SK-N-SH (cell line): Measurements from ENCODE around the gene BRD1. TPM values are rescaled to one million over a fixed set of nuclear protein-coding genes. Genes with fewer than 3 reads are reported as not detected.

Experiments
- CTCF ChIA-PET: fragments of 300-600, 350-600 bp; formaldehyde crosslinking; extraction: SDS; loops from one replicate; lab custom pipeline; 2021; lab: Yijun Ruan, JAX
- POLR2A ChIA-PET: fragments of 350-600 bp; sonication (Branson Sonifier 250); formaldehyde crosslinking; extraction: SDS; loops from one replicate; lab custom pipeline; 2020; ENCODE audit warnings: antibody characterized with exemption, inconsistent platforms; lab: Yijun Ruan, JAX
- DNase-seq: peaks from one replicate; pipeline ENCODE4 v3.0.0; 2012
- H2AFZ ChIP-seq: fragments of 200-600 bp; sonication (generic); 2 replicates; pipeline ENCODE4 v1.8.1; 2016; ENCODE audit warnings: antibody characterized with exemption, mild to moderate bottlenecking, low read depth
- H3F3A ChIP-seq: fragments of 200-600 bp; sonication (generic); replicated peaks from 2 replicates; pipeline ENCODE3; 2016; ENCODE audit warnings: antibody characterized with exemption, mild to moderate bottlenecking; ENCODE audit not compliant: insufficient read depth
- H3K27ac ChIP-seq, 2 experiments: fragments of 200-500 bp in 1 of 2; fragments of 200-600 bp in 1 of 2; sonication (Bioruptor generic) in 1 of 2; sonication (generic), shearing (Covaris generic) in 1 of 2; 2 replicates each; pipeline versions ENCODE4 v1.5.1 to v1.6.1; 2014 to 2016; ENCODE audit warnings: low read depth in 2 of 2, inconsistent platforms in 1 of 2, low read length in 1 of 2, mild to moderate bottlenecking in 1 of 2, mixed read lengths in 1 of 2
- H3K27me3 ChIP-seq: fragments of 200-600 bp; sonication (generic), shearing (Covaris generic); 2 replicates; pipeline ENCODE4 v1.6.1; 2016; ENCODE audit warnings: mixed run types; ENCODE audit not compliant: insufficient read depth
- H3K36me3 ChIP-seq, 2 experiments: fragments of 200-500 bp in 1 of 2; fragments of 200-600 bp in 1 of 2; sonication (Bioruptor generic) in 1 of 2; sonication (generic) in 1 of 2; replicated peaks in 1 of 2; 2 replicates each; pipeline versions ENCODE3 to v1.5.1; 2014 to 2016; ENCODE audit warnings: low read length in 1 of 2, mild to moderate bottlenecking in 1 of 2; ENCODE audit not compliant: insufficient read depth in 2 of 2, control insufficient read depth in 1 of 2
- H3K4me1 ChIP-seq, 2 experiments: fragments of 200-500 bp in 1 of 2; fragments of 200-600 bp in 1 of 2; sonication (Bioruptor generic) in 1 of 2; sonication (generic), shearing (Covaris generic) in 1 of 2; 2 replicates each; pipeline versions ENCODE4 v1.5.1 to v1.6.1; 2014 to 2016; ENCODE audit warnings: low read depth in 1 of 2, low read length in 1 of 2, mixed run types in 1 of 2; ENCODE audit not compliant: insufficient read depth in 2 of 2, control insufficient read depth in 1 of 2
- H3K4me2 ChIP-seq: fragments of 200-600 bp; sonication (generic), shearing (Covaris generic); 2 replicates; pipeline ENCODE4 v1.6.1; 2017; ENCODE audit warnings: mixed run types
- H3K4me3 ChIP-seq, 2 experiments: fragments of 200-500 bp in 1 of 2; fragments of 200-600 bp in 1 of 2; sonication (Bioruptor generic) in 1 of 2; sonication (generic), shearing (Covaris generic) in 1 of 2; 2 replicates each; pipeline versions ENCODE4 v1.5.1 to v1.8.1; 2014 to 2016; ENCODE audit warnings: low read depth in 2 of 2, inconsistent platforms in 1 of 2, low read length in 1 of 2, mild to moderate bottlenecking in 1 of 2, mixed read lengths in 1 of 2, moderate library complexity in 1 of 2
- H3K79me2 ChIP-seq: fragments of 200-600 bp; sonication (generic); 2 replicates; pipeline ENCODE4 v1.8.1; 2017; ENCODE audit warnings: mild to moderate bottlenecking; ENCODE audit not compliant: insufficient read depth
- H3K9ac ChIP-seq: fragments of 200-600 bp; sonication (generic); 2 replicates; pipeline ENCODE4 v1.6.1; 2017; ENCODE audit warnings: mixed run types
- H3K9me2 ChIP-seq: fragments of 200-600 bp; sonication (generic); 2 replicates; pipeline ENCODE4 v1.6.1; 2017; ENCODE audit warnings: mixed run types
- H3K9me3 ChIP-seq: fragments of 200-600 bp; sonication (generic); 2 replicates; pipeline ENCODE4 v1.6.1; 2017; ENCODE audit warnings: mixed run types, mild to moderate bottlenecking, moderate library complexity
- H4K20me1 ChIP-seq: fragments of 200-600 bp; sonication (generic); 2 replicates; pipeline ENCODE4 v1.6.1; 2017; ENCODE audit warnings: mild to moderate bottlenecking, mixed run types; ENCODE audit not compliant: insufficient read depth
- CHD2 ChIP-seq: fragments of 150-350 bp; IDR thresholded peaks from 2 replicates; pipeline ENCODE4 v1.6.1; 2018; ENCODE audit warnings: low read length; ENCODE audit not compliant: partially characterized antibody
- CTCF ChIP-seq: fragments of 200-600 bp; sonication (generic); IDR thresholded peaks from 2 replicates; pipeline ENCODE4 v1.6.1; 2017; ENCODE audit warnings: antibody characterized with exemption, mild to moderate bottlenecking, moderate library complexity
- EP300 ChIP-seq, 2 experiments: IDR thresholded peaks; 2 replicates each; pipeline versions ENCODE4 v1.4.0 to v1.6.1; 2012; ENCODE audit warnings: borderline replicate concordance in 1 of 2, low read depth in 1 of 2, low read length in 1 of 2
- FOSL2 ChIP-seq: IDR thresholded peaks from 2 replicates; pipeline ENCODE4 v1.4.0; 2012; ENCODE audit warnings: low read depth, mild to moderate bottlenecking, moderate library complexity, borderline replicate concordance
- IRF3 ChIP-seq: fragments of 150-350 bp; IDR thresholded peaks from 2 replicates; pipeline ENCODE4 v1.6.1; 2016; ENCODE audit warnings: mild to moderate bottlenecking, low read depth, low read length
- JUND ChIP-seq: IDR thresholded peaks from 2 replicates; pipeline ENCODE4 v1.4.0; 2012
- MEF2A ChIP-seq: IDR thresholded peaks from 2 replicates; pipeline ENCODE4 v1.4.0; 2012; ENCODE audit warnings: low read depth, borderline replicate concordance
- NFIC ChIP-seq: IDR thresholded peaks from 2 replicates; pipeline ENCODE4 v1.4.0; 2012; ENCODE audit warnings: borderline replicate concordance
- NRF1 ChIP-seq: IDR thresholded peaks from 2 replicates; pipeline ENCODE4 v1.6.1; 2012; ENCODE audit warnings: low read depth, mild to moderate bottlenecking, low read length
- SIN3A ChIP-seq: IDR thresholded peaks from 2 replicates; pipeline ENCODE4 v1.6.1; 2012; ENCODE audit warnings: low read depth, mild to moderate bottlenecking, low read length, moderate library complexity, borderline replicate concordance
- USF1 ChIP-seq: IDR thresholded peaks from 2 replicates; pipeline ENCODE4 v1.4.0; 2012; ENCODE audit warnings: low read depth, borderline replicate concordance
- USF2 ChIP-seq: fragments of 150-350 bp; IDR thresholded peaks from 2 replicates; pipeline ENCODE4 v1.6.1; 2017; ENCODE audit warnings: antibody characterized with exemption, low read length, low read depth, borderline replicate concordance
- YY1 ChIP-seq: IDR thresholded peaks from 2 replicates; pipeline ENCODE4 v1.4.0; 2012; ENCODE audit warnings: low read depth, mild to moderate bottlenecking
- WGBS: methylation state at CpG from one replicate; pipeline ENCODE4 v1.1.6; 2017; ENCODE audit warnings: low lambda C conversion rate; 5-methylcytosine and 5-hydroxymethylcytosine counted together
- polyA plus RNA-seq, 3 experiments: library from polyadenylated mRNA; depleted of rRNA; stranded (reverse); fragments of >200 nt; gene quantifications; 2 replicates each; pipeline ENCODE4 v1.2.3, GENCODE V29; 2012
- TF ChIP-seq, protein P1 (sequence below): IDR thresholded peaks from 2 replicates; pipeline ENCODE4 v1.6.1; 2012; ENCODE audit warnings: mild to moderate bottlenecking, low read depth, low read length, moderate library complexity

The BRD1 gene
- polyA plus RNA-seq, 1 of the 3 experiments (the other 2 are of a cell fraction): 10.3 TPM

DNA sequence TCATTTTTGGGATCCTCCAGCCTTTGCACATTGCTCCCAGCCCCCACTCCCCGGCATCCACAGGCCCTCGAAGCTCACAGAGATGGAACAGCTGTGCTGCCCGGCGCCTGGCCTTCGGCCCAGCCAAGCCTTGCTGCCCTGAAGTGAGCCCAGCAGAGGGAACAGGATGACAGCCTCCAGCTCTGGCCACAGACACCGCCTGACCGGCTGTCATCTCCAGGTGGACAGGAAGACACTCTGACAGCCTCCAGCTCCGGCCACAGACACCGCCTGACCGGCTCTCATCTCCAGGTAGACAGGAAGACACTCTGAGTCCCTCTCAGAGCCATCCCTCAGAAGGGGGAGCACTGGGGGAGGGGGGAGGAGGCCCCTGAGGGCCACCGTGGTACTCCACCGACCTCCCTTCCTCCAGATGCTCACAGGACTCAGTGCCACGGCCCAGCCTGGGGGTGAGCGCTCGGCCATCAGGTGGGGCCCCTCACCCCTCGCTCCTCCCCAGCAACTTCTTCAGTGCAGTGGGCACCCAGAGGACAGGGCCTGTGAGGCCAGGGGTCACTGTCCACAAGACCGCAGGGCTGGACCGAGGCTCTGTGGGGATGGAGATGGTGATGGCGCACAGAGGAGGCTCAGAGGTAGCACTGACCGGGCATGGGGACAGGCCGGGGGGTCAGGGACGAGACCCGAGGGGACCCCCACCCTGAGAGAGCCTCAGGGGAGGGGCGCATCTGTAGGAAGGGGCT is 58.6 kb downstream of the BRD1 start:
- Histone ChIP-seq H2AFZ (no peak overlapping the region), H3K9me3 (peaks cover 7% of the 10 kb centered on the region; the same call in 1 of the 2 replicates), H3K4me3 (no peak overlapping the region), H3K9ac (no peak overlapping the region), H3K9me2 (no peaks in the 10 kb centered on the region), H3F3A (no peaks in the 10 kb centered on the region), H4K20me1 (no peaks in the 10 kb centered on the region), H3K36me3 (peaks cover 8 to 20% of the 10 kb centered on the region in 2 experiments), H3K27me3 (no peaks in the 10 kb centered on the region), H3K4me1 (peaks cover 0 to 8% of the 10 kb centered on the region in 2 experiments; a peak in 1 of 4 replicates), H3K4me2 (no peak overlapping the region), H3K27ac (no peak overlapping the region; a peak in 1 of 4 replicates), H3K79me2 (no peaks in the 10 kb centered on the region)
- WGBS: 67% methylated on average over 12 of the region's 24 CpGs
- CTCF ChIA-PET: interaction anchor here (0.7 to 1.9 kb wide), 3 partner anchors 21 to 468 kb away, joined by 3 to 4 read pairs (median 3); no protein-coding TSS in a partner anchor
- POLR2A ChIA-PET: interaction anchor here (0.6 kb wide), 1 partner anchor 638 kb away, joined by 3 read pairs; no protein-coding TSS in a partner anchor
- TF ChIP-seq USF1 (no peak), MEF2A (no peak), CHD2 (no peak), NFIC (no peak)
- peak; percentile 40 for DNase-seq

DNA sequence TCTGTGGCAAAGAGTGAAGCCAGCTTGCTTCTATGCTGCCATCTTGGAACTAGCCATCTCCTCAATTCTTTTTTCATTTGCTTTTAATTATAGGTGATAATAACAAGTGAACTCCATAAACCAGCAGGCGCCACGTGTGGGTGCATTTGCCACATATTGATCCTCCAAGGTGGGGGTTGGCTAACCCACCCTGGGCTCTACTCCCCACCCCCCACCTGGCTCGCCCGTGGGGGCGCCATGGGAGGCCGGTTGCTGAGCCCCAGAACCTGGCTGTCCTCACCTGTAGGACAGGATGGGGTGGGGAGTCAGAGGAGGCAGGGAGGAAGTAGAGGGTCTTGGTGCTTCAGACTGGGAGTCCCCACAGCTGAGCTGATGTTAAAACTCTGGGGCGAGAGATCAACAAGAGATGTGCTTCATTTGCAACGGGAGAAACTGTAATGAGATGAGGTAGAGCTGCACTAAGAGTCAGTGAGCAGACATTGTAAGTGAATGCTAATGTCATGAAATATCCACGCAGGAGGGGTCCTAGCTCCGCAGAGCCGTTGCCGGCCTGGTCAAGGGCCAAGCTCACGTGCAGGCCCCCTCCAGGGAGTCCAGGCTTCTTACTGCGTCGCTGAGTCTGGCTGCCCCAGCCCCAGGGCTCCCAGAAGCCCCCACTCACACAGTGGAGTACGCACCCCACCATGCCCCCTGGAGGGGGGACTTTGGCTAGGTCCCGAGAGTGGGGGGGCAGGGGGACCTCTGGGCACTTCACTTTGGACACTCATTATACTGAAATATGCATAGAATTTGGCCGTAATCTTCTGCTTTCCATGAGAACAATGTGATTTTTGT is 59.4 kb downstream of the BRD1 start:
- TF ChIP-seq MEF2A: no peak
- no peak for TF ChIP-seq EP300 (IDR thresholded peaks at IDR 0.05; ENCODE audit: borderline replicate concordance in 1 of 2, low read depth in 1 of 2, low read length in 1 of 2)
- no peak for TF ChIP-seq NFIC
- TF ChIP-seq IRF3: no peak
- no peak for TF ChIP-seq YY1
- no peak for TF ChIP-seq NRF1
- no peak for TF ChIP-seq JUND
- no peak for TF ChIP-seq CHD2
- no peak for TF ChIP-seq SIN3A
- TF ChIP-seq, protein P1, sequence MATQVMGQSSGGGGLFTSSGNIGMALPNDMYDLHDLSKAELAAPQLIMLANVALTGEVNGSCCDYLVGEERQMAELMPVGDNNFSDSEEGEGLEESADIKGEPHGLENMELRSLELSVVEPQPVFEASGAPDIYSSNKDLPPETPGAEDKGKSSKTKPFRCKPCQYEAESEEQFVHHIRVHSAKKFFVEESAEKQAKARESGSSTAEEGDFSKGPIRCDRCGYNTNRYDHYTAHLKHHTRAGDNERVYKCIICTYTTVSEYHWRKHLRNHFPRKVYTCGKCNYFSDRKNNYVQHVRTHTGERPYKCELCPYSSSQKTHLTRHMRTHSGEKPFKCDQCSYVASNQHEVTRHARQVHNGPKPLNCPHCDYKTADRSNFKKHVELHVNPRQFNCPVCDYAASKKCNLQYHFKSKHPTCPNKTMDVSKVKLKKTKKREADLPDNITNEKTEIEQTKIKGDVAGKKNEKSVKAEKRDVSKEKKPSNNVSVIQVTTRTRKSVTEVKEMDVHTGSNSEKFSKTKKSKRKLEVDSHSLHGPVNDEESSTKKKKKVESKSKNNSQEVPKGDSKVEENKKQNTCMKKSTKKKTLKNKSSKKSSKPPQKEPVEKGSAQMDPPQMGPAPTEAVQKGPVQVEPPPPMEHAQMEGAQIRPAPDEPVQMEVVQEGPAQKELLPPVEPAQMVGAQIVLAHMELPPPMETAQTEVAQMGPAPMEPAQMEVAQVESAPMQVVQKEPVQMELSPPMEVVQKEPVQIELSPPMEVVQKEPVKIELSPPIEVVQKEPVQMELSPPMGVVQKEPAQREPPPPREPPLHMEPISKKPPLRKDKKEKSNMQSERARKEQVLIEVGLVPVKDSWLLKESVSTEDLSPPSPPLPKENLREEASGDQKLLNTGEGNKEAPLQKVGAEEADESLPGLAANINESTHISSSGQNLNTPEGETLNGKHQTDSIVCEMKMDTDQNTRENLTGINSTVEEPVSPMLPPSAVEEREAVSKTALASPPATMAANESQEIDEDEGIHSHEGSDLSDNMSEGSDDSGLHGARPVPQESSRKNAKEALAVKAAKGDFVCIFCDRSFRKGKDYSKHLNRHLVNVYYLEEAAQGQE: no peak
- no peak for TF ChIP-seq USF2
- no peak for TF ChIP-seq FOSL2
- TF ChIP-seq CTCF: no peak
- H2AFZ ChIP-seq: no peak overlapping the region
- H3K36me3 ChIP-seq: peaks cover 2 to 11% of the 10 kb centered on the region in 2 experiments
- H3K79me2 ChIP-seq: no peaks in the 10 kb centered on the region
- H3K9ac ChIP-seq: no peak overlapping the region
- no peaks in the 10 kb centered on the region for H3K9me2 ChIP-seq
- H3K27me3 ChIP-seq: no peaks in the 10 kb centered on the region
- H4K20me1 ChIP-seq: no peaks in the 10 kb centered on the region
- H3K9me3 ChIP-seq: peaks cover 7% of the 10 kb centered on the region; the same call in 1 of the 2 replicates
- no peak for DNase-seq
- no peak overlapping the region for H3K4me3 ChIP-seq
- H3F3A ChIP-seq: no peaks in the 10 kb centered on the region
- no peak overlapping the region; a peak in 1 of 4 replicates for H3K27ac ChIP-seq
- CTCF ChIA-PET: interaction anchor here (0.9 to 2.6 kb wide), 12 partner anchors 10 to 291 kb away, joined by 3 to 10 read pairs (median 4); no protein-coding TSS in a partner anchor
- H3K4me2 ChIP-seq: no peak overlapping the region
- H3K4me1 ChIP-seq: peaks cover 0 to 8% of the 10 kb centered on the region in 2 experiments; a peak in 1 of 4 replicates
- POLR2A ChIA-PET: interaction anchor here (0.6 kb wide), 1 partner anchor 637 kb away, joined by 3 read pairs; no protein-coding TSS in a partner anchor
- WGBS: 96% methylated on average over 9 of the region's 18 CpGs
